GM19463 (cell line): ENCODE measurements around the gene KLK10.

Source experiments
- ATAC-seq: cut with Tn5 transposase; IDR thresholded peaks from one replicate; pipeline ENCODE4 v1.9.1; 2021; ENCODE audit warnings: mild to moderate bottlenecking, moderate library complexity; ENCODE audit not compliant: unreplicated experiment

Gene KLK10

GRCh38 chr19:51026554-51026831 lies 7.0 kb upstream of the KLK10 start, which contains the start of gene KLK11:
TSS of gene KLK11 (minus strand) at chr19:51026616. CDS start at chr19:51025631, 985 bp downstream.
- no peak for ATAC-seq

- ATAC-seq: no peak
These were observed 6.5 kb upstream of the KLK10 start for GRCh38 chr19:51025809-51026553.

- no peak for ATAC-seq
These were observed 5.9 kb upstream of the KLK10 start for GRCh38 chr19:51025401-51025800.

- no peak for ATAC-seq
These were observed 5.4 kb upstream of the KLK10 start for GRCh38 chr19:51024924-51025323.

GRCh38 chr19:51023946-51024345 lies 4.4 kb upstream of the KLK10 start:
- ATAC-seq: no peak

- ATAC-seq: no peak
These were observed 3.0 kb upstream of the KLK10 start for GRCh38 chr19:51022526-51022925.

GRCh38 chr19:51020988-51021651 lies 1.6 kb upstream of the KLK10 start:
- no peak for ATAC-seq

GRCh38 chr19:51018745-51019543 lies 565 bp downstream of the KLK10 start:
- no peak for ATAC-seq

GRCh38 chr19:51016798-51017683 lies 2.5 kb downstream of the KLK10 start:
- ATAC-seq: no peak

- ATAC-seq: no peak
These were observed 3.7 kb downstream of the KLK10 start for GRCh38 chr19:51015691-51016267.

GRCh38 chr19:51014242-51014641 lies 5.3 kb downstream of the KLK10 start:
- no peak for ATAC-seq

GRCh38 chr19:51012661-51013190 lies 6.8 kb downstream of the KLK10 start:
- ATAC-seq: no peak

GRCh38 chr19:51010066-51010795 lies 9.3 kb downstream of the KLK10 start:
- no peak for ATAC-seq

- no peak for ATAC-seq
These were observed 10.2 kb downstream of the KLK10 start for GRCh38 chr19:51009061-51009891.

GRCh38 chr19:51007488-51007887 lies 12.0 kb downstream of the KLK10 start:
- ATAC-seq: no peak

- ATAC-seq: no peak
These were observed 13.1 kb downstream of the KLK10 start for GRCh38 chr19:51006406-51006805.

GRCh38 chr19:51005248-51005647 lies 14.3 kb downstream of the KLK10 start:
- no peak for ATAC-seq

GRCh38 chr19:51003316-51003715 lies 16.2 kb downstream of the KLK10 start:
- ATAC-seq: no peak
